WTC11 (cell line): ENCODE data around the gene TNNT3. TPM values are rescaled to one million over a fixed set of nuclear protein-coding genes. Genes with fewer than 3 reads are reported as not detected.
A peak's percentile ranks its signal among the peaks of the same experiment; 100 is the strongest.

Source experiments
- ATAC-seq: fragments of 200-7000 bp; cut with Tn5 transposase; 2 replicates; pipeline ENCODE4 v1.10.0; 2021; ENCODE audit warnings: mild to moderate bottlenecking, moderate library complexity
- CTCF ChIA-PET: fragments of 300-600 bp; sonication (Branson Sonifier 250); formaldehyde crosslinking; loops from one replicate; lab custom pipeline; 2021; ENCODE audit warnings: antibody characterized with exemption; lab: Charles Lee
- POLR2A ChIA-PET: fragments of 350-600 bp; sonication (Branson Sonifier 250); formaldehyde crosslinking; loops from one replicate; lab custom pipeline; 2021; ENCODE audit warnings: antibody characterized with exemption; lab: Charles Lee
- DNase-seq: peaks from one replicate; pipeline ENCODE4 v3.0.0; 2021; ENCODE audit warnings: low spot score
- H3K27ac Mint-ChIP-seq: 2 replicates; pipeline ENCODE4 v1.8.0; 2021; ENCODE audit warnings: mixed read lengths
- H3K27me3 Mint-ChIP-seq: 2 replicates; pipeline ENCODE4 v1.8.0; 2021; ENCODE audit warnings: low read depth, mild to moderate bottlenecking, moderate library complexity, mixed read lengths
- H3K36me3 Mint-ChIP-seq: 2 replicates; pipeline ENCODE4 v1.8.0; 2021; ENCODE audit warnings: mixed read lengths
- H3K4me1 Mint-ChIP-seq: 2 replicates; pipeline ENCODE4 v1.8.0; 2022; ENCODE audit warnings: mixed read lengths
- H3K4me3 Mint-ChIP-seq: 2 replicates; pipeline ENCODE4 v1.8.0; 2021; ENCODE audit warnings: mild to moderate bottlenecking, moderate library complexity, mixed read lengths
- H3K9me3 Mint-ChIP-seq: 2 replicates; pipeline ENCODE4 v1.8.0; 2021; ENCODE audit warnings: mixed read lengths
- ATF3 ChIP-seq: sonication (generic); formaldehyde crosslinking; conservative IDR thresholded peaks from 2 replicates; pipeline ENCODE4 v1.8.1; 2022; ENCODE audit warnings: mild to moderate bottlenecking, missing genetic modification reagents
- CREM ChIP-seq: sonication (generic); formaldehyde crosslinking; IDR thresholded peaks from 2 replicates; pipeline ENCODE4 v1.8.1; 2022; ENCODE audit warnings: mild to moderate bottlenecking, missing genetic modification reagents, moderate library complexity
- CTCF ChIP-seq: fragments of 200-600 bp; IDR thresholded peaks from 2 replicates; pipeline ENCODE4 v1.8.0; 2022; ENCODE audit warnings: antibody characterized with exemption
- FOXP4 ChIP-seq: sonication (generic); formaldehyde crosslinking; IDR thresholded peaks from 2 replicates; pipeline ENCODE4 v1.8.0; 2022; ENCODE audit warnings: mild to moderate bottlenecking, missing genetic modification reagents
- GABPB1 ChIP-seq: sonication (generic); formaldehyde crosslinking; IDR thresholded peaks from 2 replicates; pipeline ENCODE4 v1.8.1; 2023; ENCODE audit warnings: mild to moderate bottlenecking, missing genetic modification reagents
- IRF2 ChIP-seq: sonication (generic); formaldehyde crosslinking; IDR thresholded peaks from 2 replicates; pipeline ENCODE4 v1.8.0; 2022; ENCODE audit warnings: low read depth, missing genetic modification reagents, borderline replicate concordance
- JUN ChIP-seq: sonication (generic); formaldehyde crosslinking; IDR thresholded peaks from 2 replicates; pipeline ENCODE4 v1.8.0; 2023; ENCODE audit warnings: mild to moderate bottlenecking, missing genetic modification reagents
- NFATC4 ChIP-seq: fragments of 250-450 bp; sonication (Bioruptor Pico); IDR thresholded peaks from 2 replicates; pipeline ENCODE4 v1.9.0; 2021; ENCODE audit warnings: mild to moderate bottlenecking
- NFE2L1 ChIP-seq: sonication (generic); formaldehyde crosslinking; IDR thresholded peaks from 2 replicates; pipeline ENCODE4 v1.8.1; 2023; ENCODE audit warnings: missing genetic modification reagents
- NR1H2 ChIP-seq: sonication (generic); formaldehyde crosslinking; IDR thresholded peaks from 2 replicates; pipeline ENCODE4 v1.9.0; 2021; ENCODE audit warnings: mild to moderate bottlenecking, moderate library complexity, missing genetic modification reagents
- RELA ChIP-seq: sonication (generic); formaldehyde crosslinking; IDR thresholded peaks from 2 replicates; pipeline ENCODE4 v1.8.1; 2022; ENCODE audit warnings: missing genetic modification reagents, mild to moderate bottlenecking, borderline replicate concordance
- RORB ChIP-seq: fragments of 250-450 bp; sonication (Bioruptor Pico); IDR thresholded peaks from 2 replicates; pipeline ENCODE4 v1.9.0; 2021; ENCODE audit warnings: mild to moderate bottlenecking
- SOX15 ChIP-seq: fragments of 250-450 bp; sonication (Bioruptor Pico); IDR thresholded peaks from 2 replicates; pipeline ENCODE4 v1.9.0; 2021; ENCODE audit warnings: mild to moderate bottlenecking
- ZMAT4 ChIP-seq: fragments of 250-450 bp; sonication (Bioruptor Pico); IDR thresholded peaks from 2 replicates; pipeline ENCODE4 v1.9.0; 2021; ENCODE audit warnings: mild to moderate bottlenecking
- ZNF232 ChIP-seq: sonication (generic); formaldehyde crosslinking; IDR thresholded peaks from 2 replicates; pipeline ENCODE4 v1.8.0; 2022; ENCODE audit warnings: mild to moderate bottlenecking, missing genetic modification reagents
- ZNF416 ChIP-seq: fragments of 250-450 bp; sonication (Bioruptor Pico); IDR thresholded peaks from 2 replicates; pipeline ENCODE4 v1.9.0; 2021; ENCODE audit warnings: mild to moderate bottlenecking, inconsistent platforms
- ZNF532 ChIP-seq: fragments of 250-450 bp; sonication (Bioruptor Pico); IDR thresholded peaks from 2 replicates; pipeline ENCODE4 v1.9.0; 2021; ENCODE audit warnings: mild to moderate bottlenecking, borderline replicate concordance
- ZNF671 ChIP-seq: fragments of 250-450 bp; sonication (Bioruptor Pico); IDR thresholded peaks from 2 replicates; pipeline ENCODE4 v1.8.0; 2021; ENCODE audit warnings: mild to moderate bottlenecking
- total RNA-seq: library from RNA; stranded (reverse); gene quantifications from 3 replicates; pipeline ENCODE4 v1.2.3, GENCODE V29; 2021

Gene TNNT3
- total RNA-seq, 1 experiment from 2014 or later = not detected

- TF ChIP-seq ZNF532 (no peak), RORB (CRISPR knock-in tag) (no peak), ZMAT4 (CRISPR knock-in tag) (no peak), ZNF416 (CRISPR knock-in tag) (no peak)
Measured at GRCh38 chr11:1906181-1906580, 13.3 kb upstream of the TNNT3 start (continued).

- Mint-ChIP-seq H3K27me3 (peaks cover 2% of the 10 kb centered on the region; the same call in 1 of the 2 replicates), H3K4me3 (no peak overlapping the region), H3K9me3 (no peaks in the 10 kb centered on the region), H3K36me3 (no peaks in the 10 kb centered on the region), H3K27ac (no peak overlapping the region), H3K4me1 (peaks cover 18% of the 10 kb centered on the region)
- TF ChIP-seq ZNF232 (CRISPR knock-in tag) = no peak
- no peak for TF ChIP-seq NR1H2
- TF ChIP-seq NFE2L1 (CRISPR knock-in tag) = no peak
- no peak for TF ChIP-seq ATF3
- TF ChIP-seq SOX15 (CRISPR knock-in tag) = no peak
- no peak for TF ChIP-seq CREM (CRISPR knock-in tag)
- TF ChIP-seq FOXP4 = no peak
- DNase-seq = no peak
- peak; percentile 39; the same call in 1 of the 2 replicates for ATAC-seq
- ChIA-PET CTCF (interaction anchor here (0.6 to 4.6 kb wide), 13 partner anchors 10 to 360 kb away, joined by 3 to 23 read pairs (median 4); no protein-coding TSS in a partner anchor), POLR2A (no interaction called here)
Measured at GRCh38 chr11:1906611-1907423, 12.7 kb upstream of the TNNT3 start.

- peak overlapping the region; percentile 21; the same call in 1 of the 2 replicates for H3K27ac Mint-ChIP-seq
- no peak overlapping the region for H3K4me3 Mint-ChIP-seq
- POLR2A ChIA-PET = no interaction called here
- CTCF ChIA-PET = interaction anchor here (0.6 to 4.6 kb wide), 7 partner anchors 9 to 256 kb away, joined by 3 to 23 read pairs (median 4); no protein-coding TSS in a partner anchor
- no peaks in the 10 kb centered on the region for H3K36me3 Mint-ChIP-seq
- TF ChIP-seq CTCF = no peak
- TF ChIP-seq JUN (CRISPR knock-in tag) = no peak
- no peak for TF ChIP-seq RELA (CRISPR knock-in tag)
- TF ChIP-seq IRF2 (CRISPR knock-in tag) = no peak
- no peak for TF ChIP-seq ZNF671 (CRISPR knock-in tag)
- TF ChIP-seq GABPB1 (CRISPR knock-in tag) = no peak
- TF ChIP-seq NFATC4 (CRISPR knock-in tag) = no peak
- ATAC-seq (no peak; the same call in 1 of the 2 replicates), DNase-seq (no peak)
- H3K4me1 Mint-ChIP-seq = peaks cover 18% of the 10 kb centered on the region
- H3K9me3 Mint-ChIP-seq = no peaks in the 10 kb centered on the region
- peaks cover 2% of the 10 kb centered on the region; the same call in 1 of the 2 replicates for H3K27me3 Mint-ChIP-seq
Measured at GRCh38 chr11:1908618-1909017, 10.9 kb upstream of the TNNT3 start.
